HG03097 (cell line): Measurements from ENCODE around the gene ADAM20.
"Not testable (repeated sequence)": the region's sequence is repeated elsewhere in the genome, so short reads cannot be mapped to it uniquely, and the experiment has no call there.

Experiments used
- ATAC-seq: cut with Tn5 transposase; IDR thresholded peaks from one replicate; pipeline ENCODE4 v1.9.1; 2021; ENCODE audit not compliant: unreplicated experiment, low FRiP score

ADAM20 gene

DNA sequence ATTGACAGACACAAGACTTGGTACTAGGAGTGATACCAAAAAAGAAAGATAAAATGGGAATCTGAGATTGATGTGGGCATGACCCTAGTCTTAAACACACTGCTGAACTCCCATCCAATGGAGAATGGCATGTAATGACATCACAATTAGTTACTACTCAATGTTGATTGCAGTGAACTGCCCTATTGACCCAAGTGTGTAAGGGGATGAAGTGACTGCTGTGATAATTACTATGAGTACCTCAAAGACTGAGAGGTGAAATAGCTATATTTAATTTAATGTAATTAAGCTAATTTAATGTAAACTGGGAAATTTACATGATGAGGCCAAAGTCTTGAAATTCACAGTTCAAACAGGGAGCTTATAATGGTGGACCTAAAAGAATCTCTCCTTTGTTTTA lies at the start of gene ADAM20:
Gene ADAM20 (minus strand): TSS at position 101 of the 400 bp plus-strand sequence. CDS start 10,247 bp downstream, outside the sequence.
- no peak for ATAC-seq

DNA sequence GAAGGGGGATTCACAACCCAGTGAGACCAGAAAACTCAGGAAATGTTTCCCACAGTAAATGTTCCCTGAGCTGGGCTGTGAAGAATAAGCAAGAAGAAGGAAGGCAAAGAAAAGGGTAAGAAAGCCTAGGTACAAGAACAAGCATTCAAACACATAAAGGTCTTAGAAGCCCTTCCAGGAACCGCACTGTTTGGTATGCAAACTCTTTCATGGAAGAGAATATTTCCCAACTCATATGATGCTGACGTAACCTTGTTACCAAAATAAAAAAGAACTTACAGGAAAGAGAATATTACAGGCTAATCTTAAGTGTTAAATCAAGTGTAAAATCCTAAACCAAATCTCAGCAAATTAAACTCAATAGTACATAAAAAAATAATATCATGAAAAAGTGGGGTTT lies 42.1 kb upstream of the ADAM20 start:
- ATAC-seq, result no peak

DNA sequence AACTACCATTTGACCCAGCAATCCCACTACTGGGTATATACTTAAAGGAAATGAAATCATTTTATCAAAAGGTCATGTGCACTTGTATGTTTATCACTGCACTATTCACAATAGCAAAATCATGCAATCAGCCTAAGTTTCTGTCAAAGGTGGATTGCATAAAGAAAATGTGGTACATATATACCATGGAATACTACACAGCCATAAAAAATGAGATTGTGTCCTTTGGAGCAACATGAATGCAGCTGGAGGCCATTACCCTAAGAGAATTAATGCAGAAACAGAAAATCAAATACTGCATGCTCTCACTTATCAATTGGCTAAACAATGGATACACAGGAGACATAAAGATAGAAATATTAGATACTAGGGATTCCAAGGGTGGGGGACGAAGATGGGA lies 38.2 kb upstream of the ADAM20 start:
- no peak for ATAC-seq

DNA sequence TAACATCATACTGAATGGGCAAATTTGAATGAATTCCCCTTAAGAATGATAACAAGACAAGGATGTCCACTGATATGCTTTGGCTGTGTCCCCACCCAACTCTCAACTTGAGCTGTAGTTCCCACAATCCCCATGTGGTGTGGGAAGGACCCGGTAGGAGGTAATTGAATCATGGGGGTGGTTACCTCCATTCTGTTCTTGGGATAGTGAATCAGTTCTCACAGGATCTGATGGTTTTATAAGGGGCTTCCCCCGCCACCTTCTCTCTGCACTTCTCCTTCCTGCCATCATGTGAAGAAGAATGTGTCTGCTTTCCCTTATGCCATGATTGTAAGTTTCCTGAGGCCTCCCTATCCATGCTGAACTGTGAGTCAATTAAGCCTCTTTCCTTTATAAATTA lies 36.3 kb upstream of the ADAM20 start:
- ATAC-seq, result no peak

DNA sequence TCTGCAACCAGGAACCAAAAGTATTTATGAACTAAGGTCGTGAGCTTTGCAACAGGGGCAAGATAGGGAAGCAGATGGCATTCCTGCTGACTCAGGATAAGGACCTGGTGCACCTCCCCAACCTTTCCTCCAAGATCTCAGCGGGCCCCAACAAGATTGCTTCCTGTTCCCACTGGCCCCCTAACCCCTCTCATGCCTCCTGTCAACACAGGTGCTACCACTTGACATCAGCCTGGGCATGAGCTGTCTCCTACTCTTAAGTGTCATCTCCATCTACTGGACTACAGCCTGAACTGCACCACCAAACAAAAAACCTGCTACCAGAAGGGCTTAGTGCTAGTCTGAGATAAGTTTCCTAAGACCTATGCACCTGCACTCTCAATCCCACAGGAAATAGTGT lies 33.0 kb upstream of the ADAM20 start:
- no peak for ATAC-seq

DNA sequence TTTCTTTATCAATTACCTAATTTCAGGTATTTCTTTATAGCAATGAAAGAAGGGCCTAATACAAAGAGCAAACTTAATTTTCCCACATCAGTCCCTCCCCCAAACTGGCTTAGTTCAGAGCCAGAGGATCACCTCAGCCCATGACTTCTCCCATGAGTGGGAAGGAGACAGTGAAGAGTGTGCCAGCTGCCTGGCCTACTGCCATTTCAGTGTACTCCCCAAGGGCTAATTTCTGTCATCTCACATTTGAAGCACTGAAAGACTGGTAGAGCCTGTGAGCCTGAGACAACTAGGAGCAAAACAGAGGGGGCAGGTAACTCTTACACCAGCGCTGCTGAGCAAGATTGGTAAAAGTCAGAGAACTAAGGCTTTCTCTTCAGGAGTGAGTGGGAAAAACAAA lies 29.1 kb upstream of the ADAM20 start:
- ATAC-seq, result no peak

DNA sequence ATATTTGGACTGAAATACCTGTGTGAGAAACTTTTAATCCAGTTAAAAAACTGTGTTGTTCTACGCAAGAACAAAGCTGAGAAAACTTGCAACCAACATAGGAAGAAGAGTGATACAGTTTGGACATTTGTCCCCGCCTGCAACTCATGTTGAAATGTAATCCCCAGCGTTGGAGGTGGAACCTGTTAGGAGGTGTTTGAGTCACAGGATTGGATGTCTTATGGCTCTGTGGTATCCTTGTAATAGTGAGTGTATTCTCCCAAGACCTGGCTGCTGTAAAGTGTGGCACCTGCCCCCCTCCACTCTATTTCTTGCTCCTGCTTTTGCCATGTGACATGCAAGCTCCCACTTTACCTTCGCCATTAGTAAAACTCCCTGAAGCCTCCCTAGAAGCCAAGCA lies 28.6 kb upstream of the ADAM20 start:
- no peak for ATAC-seq

DNA sequence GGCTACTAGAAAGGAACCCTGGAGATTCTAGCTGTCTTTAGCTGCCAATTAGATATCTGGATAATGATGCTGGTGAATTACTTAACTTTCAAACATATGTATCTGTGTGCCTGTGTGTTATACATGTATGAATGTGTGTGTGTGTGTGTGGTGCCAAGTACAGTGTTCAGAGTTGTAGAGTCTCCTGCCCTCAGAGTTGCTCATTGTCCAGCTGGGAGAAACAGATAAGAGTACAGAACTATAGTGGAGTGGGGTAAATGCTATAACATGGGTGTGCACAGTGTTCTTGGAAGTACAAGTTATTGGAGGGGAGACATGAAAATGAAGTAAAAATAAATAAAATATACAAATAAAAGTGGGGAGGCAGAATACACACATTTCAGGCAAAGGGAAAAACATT lies 23.6 kb upstream of the ADAM20 start:
- ATAC-seq, result no peak

DNA sequence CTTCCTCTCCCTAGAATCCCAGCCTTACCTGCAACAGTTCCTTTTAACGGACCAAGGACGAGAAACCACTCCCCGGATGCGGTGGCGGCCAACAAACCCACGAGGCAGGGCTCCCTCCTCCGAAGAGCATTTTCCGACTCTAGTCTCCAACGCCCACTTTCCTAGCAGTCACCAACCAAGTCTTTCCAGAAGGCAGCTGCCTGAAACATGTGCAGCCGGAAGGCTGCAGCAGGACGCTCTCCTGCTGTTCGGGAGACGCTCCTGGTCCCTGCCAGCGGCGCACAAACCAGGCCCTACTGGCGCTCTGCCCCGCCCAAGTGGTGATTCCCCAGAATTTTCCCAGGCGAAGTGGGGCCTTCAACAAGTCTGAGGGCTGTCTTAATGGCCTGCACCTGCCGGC lies 21.1 kb upstream of the ADAM20 start:
- ATAC-seq, result no peak

DNA sequence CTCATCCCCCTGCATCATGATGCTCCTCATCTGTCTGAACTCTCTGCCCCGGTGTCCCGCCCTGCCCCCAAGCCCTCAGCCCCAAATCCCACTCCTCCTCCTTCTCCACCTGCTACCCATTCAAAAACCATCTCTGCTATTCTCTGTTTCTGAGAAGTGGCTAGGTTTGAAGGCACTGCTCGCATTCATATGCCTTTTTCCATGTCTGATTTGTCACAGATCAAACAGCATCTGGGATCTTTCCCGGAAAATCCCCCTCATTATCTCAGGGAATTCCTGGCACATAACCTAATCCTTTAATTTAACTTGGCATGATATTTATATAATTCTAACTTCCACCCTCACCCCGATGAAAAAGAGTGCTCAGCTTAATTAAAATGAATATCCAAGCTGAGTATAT lies 3.3 kb upstream of the ADAM20 start:
- no peak for ATAC-seq

DNA sequence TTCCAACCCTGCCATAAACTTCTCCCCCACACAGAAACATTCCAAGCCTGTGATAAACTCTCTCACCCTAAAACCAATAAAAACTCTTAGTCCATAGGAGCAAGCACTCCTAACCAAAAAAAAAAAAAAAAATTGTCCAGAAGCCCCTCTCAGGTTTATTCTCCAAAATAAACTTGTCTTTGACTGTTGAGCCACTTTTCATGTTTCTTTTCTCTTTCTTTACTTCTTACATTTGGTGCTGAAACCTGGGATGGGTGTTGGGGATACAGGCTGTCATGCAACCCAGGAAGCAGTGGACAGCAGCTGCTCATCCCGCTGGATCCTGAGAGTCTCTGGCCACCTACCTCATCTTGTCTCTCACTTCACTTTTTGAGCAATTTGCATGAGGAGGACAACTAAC lies 2.0 kb upstream of the ADAM20 start:
- ATAC-seq, result no peak

DNA sequence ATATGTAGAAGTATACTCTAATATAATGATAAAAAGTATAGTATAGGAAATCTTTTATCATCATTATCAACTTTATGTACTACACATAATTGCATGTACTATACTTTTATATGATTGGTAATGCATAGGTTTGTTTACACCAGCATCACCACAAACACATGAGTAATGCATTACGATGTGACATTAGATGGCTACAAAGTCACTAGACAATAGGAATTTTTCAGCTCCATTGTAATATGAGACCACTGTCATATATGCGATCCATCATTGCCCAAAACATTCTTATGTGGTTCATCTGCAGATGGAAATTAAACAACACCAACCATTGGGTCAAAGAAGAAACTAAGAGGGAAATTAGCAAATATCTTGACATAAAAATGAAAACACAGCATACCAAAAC lies 4.4 kb downstream of the ADAM20 start:
- ATAC-seq, result no peak

DNA sequence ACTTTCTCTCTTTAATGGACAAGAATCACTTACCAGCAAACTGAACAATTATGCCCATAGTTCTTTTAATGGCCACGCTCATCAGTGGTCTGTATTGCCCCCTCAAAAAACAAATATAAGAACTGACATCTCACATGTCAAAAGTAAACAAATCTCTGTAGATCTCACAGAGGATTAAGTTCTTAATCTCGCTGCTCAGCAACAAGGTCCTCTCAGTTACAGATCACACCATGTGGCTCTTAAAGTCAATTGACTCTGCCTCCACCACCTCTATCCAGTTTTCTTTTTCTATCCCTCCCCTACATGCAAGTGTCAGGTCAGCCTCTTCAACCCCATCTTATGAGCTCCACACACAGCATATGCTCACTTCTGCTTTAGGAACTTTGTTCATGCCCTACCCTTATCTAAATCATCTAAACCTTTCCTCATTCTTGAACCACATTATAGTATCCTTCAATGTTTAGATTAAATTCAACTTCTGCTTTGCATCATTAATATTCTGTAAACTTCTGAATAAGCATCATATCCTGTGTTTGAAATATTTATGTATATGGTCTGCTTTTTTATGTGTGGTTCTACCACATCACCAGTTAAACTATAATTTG lies 7.2 kb downstream of the ADAM20 start:
- no peak for ATAC-seq

DNA sequence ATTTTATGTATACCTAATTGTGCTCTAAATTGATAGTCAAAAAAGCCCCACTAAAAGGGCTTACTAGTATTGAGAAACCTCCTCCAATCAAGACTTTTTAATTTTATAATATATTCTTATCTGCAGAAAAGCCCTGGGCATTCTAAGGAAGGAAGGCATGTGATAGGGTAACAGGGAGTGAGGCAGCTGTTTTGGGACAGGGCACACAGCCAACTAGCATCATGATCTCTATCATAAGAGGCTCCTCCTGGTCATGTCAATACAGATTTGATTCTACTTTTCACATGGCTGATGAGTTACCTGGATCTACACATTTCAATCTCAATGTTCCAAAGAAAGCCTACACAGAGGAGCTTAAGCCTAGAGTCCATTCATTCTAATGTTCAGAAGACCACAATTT lies 9.1 kb downstream of the ADAM20 start:
- ATAC-seq, result no peak

DNA sequence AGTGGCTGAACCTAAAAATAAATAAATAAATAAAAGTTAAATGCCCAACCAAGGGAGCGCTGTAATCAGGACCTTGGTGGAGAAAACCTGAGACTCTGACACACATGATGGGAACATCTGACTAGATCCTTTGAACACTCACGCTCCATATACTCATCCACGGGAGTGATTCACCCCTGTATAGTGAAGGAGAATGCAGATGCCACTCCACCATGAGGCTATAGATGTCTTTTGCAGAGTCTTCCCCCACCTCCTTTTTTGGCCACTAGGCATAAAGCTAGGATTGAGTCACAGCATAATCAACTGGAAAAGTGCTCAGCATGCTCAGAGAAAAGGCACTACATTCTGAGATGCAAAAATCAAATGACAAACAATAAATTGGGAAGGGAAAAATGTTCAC lies 19.0 kb downstream of the ADAM20 start:
- no peak for ATAC-seq

DNA sequence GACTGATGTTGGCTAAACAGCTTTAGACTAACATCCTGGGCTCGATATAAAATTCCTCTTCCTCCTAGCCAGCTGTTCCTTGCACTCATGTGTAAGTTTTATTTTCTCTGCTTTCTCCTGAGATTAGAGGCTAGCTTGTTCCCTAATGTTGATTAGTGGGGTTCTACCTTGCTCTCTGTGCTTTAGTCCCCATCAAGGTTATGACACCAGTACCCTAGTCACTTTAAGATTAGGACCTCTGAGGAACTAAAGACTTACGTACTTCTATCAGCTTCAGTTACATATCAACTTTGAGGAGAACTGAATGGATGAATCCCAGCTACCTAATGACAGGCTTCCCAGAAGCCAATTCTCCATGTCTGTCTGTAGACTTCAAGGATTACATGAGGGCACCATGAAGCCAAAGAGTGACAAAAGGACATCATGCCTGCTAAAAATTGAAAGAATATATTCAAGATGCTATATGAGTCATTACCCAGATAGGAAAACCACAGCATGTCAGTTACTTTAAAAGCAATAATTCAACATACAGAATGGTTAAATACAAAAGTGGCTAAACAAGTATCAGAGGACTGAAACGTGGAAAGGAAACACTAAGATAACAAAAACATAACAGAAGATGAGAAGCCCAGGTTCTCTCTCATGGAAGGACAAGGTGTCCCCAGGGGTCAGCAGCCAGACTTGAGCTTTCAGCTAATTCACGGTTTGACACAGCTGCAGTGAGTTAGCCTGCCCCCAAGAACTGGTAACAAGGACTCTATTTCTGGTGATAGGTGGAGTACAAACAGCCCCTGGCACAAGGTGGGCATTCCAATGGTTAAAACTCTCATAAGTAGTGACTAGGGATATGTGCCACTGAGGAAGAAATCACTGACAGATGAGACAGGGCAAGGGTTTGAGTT lies 20.4 kb downstream of the ADAM20 start:
- no peak for ATAC-seq

DNA sequence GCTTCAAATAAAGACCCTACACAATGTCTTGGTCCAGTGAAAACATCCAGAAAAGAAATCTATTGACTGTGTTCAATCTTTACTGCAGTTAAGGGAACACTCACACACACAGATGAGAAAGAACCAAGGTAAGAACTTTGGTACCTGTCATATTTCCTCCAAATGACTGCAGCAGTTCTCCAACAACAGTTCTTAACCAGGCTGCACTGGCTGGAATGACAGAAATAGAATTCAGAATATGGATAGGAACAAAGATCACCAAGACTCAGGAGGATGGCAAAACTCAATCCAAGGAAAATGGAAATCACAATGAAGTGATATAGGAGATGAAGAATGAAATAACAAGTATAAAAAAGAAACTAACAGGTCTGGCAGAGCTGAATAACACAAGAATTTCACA lies 36.6 kb downstream of the ADAM20 start:
- no peak for ATAC-seq

DNA sequence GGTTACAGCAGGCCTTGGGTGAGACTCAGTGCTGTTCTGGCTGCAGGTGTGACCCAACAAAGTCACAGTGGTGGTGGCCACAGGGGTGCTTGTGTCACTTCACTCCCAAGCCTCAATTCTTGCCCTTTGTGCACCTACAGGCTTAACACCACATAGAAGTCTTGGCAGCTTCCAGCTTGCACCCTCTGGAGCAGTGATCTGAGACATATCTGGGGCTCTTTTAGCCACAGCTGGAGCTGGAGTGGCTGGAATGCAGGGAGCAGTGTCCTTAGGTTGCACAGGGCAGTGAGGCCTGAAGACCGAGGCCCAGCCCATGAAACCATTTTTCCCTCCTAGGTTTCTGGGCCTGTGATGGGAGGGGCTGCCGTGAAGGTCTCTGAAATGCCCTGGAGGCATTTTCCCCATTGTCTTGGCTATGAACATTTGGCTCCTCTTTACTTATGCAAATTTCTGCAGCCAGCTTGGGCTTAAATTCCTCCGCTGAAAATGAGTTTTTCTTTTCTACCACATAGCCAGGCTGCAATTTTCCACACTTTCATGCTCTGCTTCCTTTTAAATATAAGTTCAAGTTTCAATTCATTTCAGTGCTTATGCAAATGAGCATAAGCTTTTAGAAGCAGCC lies 45.1 kb downstream of the ADAM20 start:
- ATAC-seq, result no peak

DNA sequence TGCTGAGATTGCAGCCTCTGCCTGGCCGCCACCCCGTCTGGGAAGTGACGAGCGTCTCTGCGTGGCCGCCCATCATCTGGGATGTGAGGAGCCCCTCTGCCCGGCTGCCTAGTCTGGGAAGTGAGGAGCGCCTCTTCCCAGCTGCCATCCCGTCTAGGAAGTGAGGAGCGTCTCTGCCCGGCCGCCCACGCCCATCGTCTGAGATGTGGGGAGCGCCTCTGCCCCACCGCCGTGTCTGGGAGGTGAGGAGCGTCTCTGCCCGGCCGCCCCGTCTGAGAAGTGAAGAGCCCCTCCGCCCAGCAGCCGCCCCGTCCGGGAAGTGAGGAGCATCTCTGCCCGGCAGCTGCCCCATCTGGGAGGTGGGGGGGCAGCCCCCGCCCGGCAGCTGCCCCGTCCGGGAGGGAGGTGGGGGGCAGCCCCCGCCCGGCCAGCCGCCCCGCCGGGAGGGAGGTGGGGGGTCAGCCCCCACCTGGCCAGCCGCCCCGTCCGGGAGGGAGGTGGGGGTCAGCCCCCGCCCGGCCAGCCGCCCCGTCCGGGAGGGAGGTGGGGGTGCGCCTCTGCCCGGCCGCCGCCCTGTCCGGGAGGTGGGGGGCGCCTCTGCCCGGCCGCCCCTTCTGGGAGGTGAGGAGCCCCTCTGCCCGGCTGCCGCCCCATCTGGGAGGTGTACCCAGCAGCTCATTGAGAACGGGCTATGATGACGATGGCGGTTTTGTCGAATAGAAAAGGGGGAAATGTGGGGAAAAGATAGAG lies 57.3 kb downstream of the ADAM20 start:
- ATAC-seq, result not testable (repeated sequence)

DNA sequence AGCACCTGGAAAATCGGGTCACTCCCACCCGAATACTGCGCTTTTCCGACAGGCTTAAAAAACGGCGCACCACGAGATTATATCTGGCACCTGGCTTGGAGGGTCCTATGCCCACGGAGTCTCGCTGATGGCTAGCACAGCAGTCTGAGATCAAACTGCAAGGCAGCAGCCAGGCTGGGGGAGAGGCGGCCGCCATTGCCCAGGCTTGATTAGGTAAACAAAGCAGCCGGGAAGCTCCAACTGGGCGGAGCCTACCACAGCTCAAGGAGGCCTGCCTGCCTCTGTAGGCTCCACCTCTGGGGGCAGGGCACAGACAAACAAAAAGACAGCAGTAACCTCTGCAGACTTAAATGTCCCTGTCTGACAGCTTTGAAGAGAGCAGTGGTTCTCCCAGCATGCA lies 59.3 kb downstream of the ADAM20 start:
- not testable (repeated sequence) for ATAC-seq

DNA sequence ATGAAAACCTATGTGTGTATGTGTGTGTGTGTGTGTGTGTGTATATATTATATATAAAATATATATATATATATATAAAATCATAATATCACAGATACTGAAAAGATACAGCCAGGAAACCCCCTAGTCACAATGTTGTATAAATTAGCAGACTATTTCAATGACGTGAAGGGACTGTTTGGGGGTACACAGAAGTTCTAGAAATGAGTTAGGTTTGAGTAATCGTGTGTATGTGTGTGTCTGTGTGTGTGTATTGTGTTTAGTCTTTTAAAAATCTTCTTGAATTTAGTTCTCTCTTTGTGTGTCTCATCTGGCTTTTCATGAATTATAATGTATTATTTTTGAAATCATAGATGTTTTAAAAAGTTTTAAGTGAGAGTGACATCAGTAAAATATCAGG lies 61.0 kb downstream of the ADAM20 start:
- no peak for ATAC-seq
